ENCODE measurements around the gene CST3.
A peak's percentile ranks its signal among the peaks of the same experiment; 100 is the strongest.
"Not testable (repeated sequence)": the region's sequence is repeated elsewhere in the genome, so short reads cannot be mapped to it uniquely, and the experiment has no call there.

Gene CST3

DNA sequence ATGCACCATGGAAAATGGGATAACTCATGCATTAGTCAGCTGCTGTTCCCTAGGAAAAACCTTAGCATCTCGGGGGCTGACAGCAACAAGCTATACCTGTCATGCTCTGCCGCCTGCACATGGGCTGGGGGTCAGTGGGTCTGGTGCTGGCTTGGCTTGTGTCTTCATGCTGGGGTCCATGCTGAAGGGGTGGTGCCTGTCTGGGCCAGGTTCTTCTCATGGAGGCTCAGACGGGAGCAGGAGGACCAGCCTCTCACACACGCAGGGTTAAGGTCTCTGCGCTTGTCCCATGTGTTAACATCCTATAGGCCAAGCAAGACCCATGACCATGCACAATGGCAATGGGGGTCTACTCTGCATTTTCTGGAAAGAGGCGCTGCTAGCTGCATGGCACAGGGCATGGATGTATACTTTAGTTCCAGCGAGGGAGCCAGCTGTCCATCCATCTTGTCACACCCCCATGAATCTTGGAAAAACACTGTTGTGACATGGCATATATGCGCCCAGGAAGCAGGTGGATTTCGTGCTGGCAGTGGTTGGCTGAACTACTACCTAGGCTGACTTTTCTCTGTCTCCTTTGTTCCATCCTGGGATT lies 24.6 kb upstream of the CST3 start:
- no peak for DNase-seq (ENCODE audit: low spot score)

- DNase-seq (ENCODE audit: low spot score): no peak
Observed at GRCh38 chr20:23661002-23661429, 23.3 kb upstream of the CST3 start.

DNA sequence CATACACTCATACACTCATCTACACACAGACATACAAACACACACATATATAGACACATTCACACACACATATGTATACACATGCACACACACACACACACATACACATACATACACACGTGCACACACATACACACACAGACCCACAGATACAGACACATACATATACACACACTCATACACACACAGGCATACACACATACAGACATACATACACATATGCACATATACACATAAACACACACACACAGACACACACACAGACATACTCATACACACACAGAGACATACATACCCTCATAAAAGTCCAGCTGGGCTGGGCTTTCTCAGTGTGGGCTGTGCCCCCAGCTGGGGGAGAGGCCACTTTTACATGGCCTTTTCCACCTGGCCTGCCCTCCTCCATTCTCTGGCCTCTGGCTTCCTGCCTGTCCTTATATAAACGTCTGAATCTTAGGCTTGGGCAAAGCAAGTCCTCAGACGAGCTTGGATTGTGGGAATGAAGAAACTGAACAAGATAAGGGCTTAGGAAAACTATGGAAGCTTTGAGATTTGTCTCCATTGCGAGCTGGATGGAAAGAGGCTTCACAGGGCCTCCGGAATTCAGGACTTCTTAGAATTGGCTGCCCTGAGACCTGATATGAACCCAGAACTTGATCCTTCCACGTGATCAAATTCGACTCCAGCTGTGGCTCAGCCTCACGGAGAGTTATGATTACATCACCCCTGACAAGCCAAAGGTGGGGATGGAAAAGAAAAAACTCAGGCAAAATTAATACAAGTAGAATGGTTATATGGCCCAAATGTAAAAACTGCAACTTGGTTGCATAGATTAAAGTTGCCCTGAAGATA lies 22.5 kb upstream of the CST3 start:
- DNase-seq (ENCODE audit: low spot score): no peak

DNA sequence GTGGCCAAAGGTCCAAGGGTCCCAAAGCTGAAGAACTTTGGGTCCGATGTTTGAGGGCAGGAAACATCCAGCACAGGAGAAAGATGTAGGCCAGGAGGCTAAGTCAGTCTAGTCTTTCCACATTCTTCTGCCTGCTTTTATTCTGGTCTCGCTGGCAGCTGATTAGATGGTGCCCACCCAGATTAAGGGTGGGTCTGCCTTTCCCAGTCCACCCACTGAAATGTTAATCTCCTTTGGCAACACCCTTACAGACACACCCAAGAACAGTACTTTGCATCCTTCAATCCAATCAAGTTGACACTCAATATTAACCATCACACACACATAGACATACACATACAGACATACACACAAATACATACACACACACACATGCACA lies 21.8 kb upstream of the CST3 start:
- DNase-seq (ENCODE audit: low spot score): not testable (repeated sequence)

DNA sequence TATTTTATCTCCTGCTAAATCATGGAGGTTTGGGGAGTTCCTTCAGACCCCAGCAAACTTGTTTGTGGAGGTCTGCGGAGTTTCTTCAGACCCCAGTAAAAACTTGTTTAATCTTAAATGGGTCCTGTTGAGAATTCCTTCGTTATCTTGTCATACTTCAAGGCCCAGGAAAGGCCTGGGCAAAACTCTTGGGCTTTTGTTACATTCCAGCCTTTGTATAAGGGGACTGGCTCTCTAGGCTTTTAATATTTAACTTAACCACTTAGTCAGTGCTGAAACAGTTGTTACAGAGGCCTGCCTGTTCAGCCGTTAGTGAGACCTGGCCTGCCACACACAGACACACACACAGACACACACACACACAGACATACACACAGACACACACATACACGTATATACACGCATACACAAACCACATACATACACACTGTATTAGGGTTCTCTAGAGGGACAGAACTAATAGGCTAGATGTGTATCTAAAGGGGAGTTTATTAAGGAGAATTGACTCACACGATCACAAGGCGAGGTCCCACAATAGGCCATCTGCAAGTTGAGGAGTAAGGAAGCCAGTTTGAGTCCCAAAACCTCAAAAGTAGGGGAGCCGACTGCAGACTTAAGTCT lies 21.3 kb upstream of the CST3 start:
- DNase-seq (ENCODE audit: low spot score): no peak

DNA sequence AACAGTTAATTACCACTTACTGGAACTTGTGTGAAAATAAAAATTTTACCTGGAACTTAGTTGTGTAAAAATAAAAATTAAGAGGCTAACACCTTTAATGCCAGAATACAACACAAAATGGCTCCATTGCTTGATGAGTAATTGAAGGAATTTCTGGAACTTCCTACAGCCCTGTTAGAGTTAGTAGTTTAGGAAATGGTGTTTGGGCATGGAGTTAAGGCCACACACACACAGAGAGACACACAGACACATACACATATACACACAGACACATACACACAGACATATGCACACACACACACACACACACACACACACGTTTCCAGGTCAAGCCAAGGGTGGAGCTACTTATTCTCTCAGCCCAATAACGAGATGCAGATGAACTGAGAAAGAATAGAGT lies 20.6 kb upstream of the CST3 start:
- DNase-seq (ENCODE audit: low spot score): peak; percentile 17

DNA sequence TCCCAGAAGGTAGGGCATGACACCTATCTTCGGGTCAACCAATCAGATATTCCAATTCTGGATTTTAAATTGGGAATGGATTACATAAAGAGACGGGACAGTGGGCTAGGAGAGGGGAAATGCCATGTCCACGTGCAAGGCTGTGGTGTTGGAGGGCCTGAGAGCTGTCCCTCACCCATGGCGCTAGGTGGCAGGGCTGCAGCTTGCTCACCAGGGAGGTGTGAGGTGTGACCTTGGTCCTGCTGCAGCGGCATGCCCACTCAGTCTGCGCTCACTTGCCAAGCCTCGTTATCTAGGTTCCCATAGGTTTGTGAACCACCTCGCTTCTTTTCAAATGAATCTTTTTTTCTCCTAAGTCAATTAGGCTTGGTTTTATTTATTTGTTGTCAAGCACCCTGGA lies 19.4 kb upstream of the CST3 start:
- no peak for DNase-seq (ENCODE audit: low spot score)

DNA sequence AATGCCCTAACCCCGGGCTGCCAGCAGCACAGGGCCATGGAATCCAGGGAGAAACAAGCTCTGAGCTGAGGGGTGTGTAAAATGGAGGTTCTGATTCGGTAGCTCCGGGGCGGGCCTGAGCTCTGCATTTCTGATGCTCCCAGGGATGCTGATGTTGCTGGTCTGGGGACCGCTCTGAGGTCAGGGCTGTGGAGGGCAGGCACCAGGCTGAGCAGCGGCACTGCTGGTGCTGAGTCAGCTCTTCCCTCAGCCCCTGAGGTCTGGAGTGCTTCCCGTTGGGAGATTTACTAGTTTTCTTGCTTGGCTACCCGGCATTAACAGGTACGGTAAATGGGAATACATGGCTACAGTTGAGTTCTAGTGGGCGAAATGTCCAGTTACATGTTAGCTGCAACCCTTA lies 18.6 kb upstream of the CST3 start:
- no peak for DNase-seq (ENCODE audit: low spot score)

DNA sequence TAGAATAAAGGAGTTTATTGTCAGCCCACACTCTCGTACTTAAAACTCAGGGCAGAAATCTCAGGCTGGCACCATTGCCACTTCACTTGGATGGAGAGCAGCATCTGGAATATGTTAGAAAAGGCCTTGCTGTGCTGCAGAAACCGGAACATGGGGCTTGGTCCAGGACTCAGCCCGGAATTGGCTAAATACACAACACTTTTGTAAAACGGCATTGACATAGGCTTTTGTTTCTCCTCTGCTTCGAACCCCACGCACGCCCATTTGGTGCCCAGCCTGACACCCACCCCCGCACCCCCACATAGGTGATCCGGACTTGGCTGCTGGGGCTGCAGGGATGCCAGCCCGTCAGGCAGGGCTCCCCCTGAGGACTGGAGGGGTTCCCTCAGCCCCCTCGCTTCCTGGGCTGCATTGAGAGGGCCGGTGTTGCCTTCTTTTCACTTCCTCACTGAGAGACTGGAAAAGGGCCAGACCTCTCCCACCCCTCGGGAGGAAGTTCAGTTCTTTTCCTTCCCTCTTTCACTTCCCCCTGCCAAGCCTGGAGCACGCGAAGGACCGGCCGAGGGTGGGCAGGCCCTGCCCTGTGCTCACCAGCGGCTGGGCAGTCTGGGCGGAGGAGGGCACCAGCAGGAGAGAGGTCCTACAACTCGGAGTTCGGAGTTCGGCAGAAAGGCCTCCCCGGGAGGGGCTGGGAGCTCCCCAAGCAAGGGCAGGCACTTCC lies 17.9 kb upstream of the CST3 start:
- DNase-seq (ENCODE audit: low spot score): no peak

DNA sequence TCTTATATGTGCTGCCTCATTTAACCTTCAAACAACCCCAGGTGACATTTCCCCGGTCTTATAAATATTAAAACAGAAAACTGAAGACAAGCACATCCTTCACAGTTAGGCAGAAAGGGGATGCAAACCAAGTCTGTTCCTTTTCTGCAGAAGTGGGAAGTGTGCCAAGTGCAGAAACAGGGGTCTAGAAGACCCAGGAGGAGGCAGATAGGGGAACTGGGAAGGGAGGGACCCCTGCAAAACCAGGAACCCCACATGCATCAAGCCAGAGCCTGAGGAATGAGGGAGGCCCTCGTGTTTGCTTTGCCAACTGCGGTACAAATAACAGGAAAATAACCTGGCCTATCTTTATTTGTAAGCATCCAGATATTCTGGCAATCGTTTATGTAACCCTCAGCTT lies 17.0 kb upstream of the CST3 start:
- no peak for DNase-seq (ENCODE audit: low spot score)

- no peak for DNase-seq (ENCODE audit: low spot score)
Observed at GRCh38 chr20:23654000-23654399, 16.2 kb upstream of the CST3 start.

- no peak for DNase-seq (ENCODE audit: low spot score)
Observed at GRCh38 chr20:23653400-23653938, 15.7 kb upstream of the CST3 start.

GRCh38 chr20:23652926-23653325 lies 15.2 kb upstream of the CST3 start:
- no peak for DNase-seq (ENCODE audit: low spot score)

DNA sequence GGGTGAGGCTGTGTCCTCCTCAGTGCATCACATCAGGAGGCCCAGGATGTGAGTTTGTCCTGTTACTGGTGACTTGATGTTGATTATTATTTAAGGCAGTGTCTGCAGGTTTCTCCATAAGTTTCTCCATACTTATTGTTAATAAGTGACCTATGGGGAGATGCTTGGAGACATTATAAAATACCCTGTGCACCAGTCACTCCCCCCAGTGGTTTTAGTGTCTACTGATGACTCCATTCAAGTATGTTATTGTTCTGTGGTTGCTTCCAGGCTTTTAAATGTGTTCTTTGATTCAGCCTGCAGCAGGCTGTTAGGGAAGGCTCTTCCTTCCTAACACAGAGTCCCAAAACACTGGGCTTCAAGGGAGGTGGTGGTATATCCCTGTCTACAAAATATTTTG lies 14.6 kb upstream of the CST3 start:
- DNase-seq (ENCODE audit: low spot score): no peak

- DNase-seq (ENCODE audit: low spot score): no peak
Observed at GRCh38 chr20:23651117-23651516, 13.4 kb upstream of the CST3 start.

DNA sequence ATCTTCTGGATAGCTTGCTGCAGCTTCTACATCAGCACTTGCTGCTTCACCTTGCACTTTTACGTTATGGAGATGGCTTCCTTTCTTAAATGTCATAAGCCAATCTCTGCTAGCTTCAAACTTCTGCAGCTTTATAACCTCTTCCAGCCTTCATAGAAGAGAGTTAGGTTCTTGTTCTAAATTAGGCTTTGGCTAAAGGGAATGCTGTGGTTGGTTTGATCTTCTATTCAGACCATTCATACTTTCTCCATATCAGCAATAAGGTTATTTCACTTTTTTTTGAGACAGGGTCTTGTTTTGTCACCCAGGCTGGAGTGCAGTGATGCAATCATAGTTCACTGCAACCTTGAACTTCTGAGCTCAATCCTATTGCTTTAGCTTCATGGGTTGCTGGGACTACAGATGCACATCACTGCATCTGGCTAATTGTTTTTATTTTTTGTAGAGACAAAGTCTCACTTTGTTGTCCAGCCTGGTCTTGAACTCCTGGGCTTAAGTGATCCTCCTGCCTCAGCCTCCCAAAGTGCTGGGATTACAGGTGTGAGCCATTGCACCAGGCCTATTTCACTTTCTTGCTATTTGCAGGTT lies 12.2 kb upstream of the CST3 start:
- no peak for DNase-seq (ENCODE audit: low spot score)

DNA sequence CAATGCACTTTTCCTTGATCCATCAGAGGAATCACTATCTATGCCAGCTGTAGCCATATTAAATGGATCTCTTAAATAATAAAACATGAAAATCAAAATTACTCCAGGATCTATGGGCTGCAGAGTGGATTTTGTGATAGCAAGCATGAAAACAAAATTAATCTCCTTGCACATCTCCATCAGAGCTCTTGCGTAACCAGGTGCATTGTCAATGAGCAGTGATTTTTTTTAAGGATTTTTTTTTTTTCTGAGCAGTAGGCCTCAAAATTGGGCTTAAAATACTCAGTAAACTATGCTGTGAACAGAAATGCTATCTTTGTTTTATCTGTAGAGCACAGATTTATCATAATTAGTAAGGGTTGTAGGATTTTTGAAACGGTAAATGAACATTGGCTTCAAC lies 11.5 kb upstream of the CST3 start:
- DNase-seq (ENCODE audit: low spot score): no peak

GRCh38 chr20:23647346-23647745 lies 9.6 kb upstream of the CST3 start:
- no peak for DNase-seq (ENCODE audit: low spot score)

GRCh38 chr20:23646106-23646873 lies 8.5 kb upstream of the CST3 start:
- no peak for DNase-seq (ENCODE audit: low spot score)

DNA sequence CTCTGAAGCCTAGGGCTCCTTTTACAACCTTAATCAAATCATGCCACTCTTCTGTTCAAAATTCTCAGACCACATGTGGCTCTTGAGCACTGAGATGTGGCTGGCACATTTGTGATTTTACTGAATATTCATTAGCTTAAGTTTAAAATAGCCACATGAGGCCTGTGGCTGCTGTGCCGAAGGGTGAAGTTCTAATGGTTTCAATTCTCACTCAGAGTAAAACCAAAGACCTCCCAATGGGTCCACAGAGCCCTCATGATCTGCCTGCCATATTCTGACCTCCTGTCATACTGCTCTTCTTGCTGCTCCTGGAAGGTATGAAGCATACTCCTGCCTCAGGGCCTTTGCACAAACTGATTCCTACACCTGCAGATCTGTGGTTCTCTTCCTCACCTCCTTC lies 7.8 kb upstream of the CST3 start:
- DNase-seq (ENCODE audit: low spot score): no peak

DNA sequence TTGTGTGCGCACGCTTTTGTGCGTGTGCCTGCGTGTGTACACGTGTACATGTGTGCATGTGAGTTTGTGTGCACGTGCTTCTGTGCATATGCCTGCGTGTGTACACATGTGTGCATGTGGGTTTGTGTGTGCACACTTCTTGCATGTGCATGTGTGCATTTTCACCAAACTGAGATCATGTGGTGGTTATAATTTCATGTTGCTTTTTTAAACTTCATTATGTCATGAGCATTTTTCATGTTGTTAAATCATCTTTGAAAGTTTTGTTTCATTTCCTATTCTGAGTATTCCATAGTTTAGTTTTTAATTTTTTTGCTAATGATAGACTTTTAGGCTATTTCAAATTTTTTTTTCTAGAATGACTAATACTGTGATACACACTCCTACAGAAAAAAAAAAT lies 6.4 kb upstream of the CST3 start:
- no peak for DNase-seq (ENCODE audit: low spot score)

Measured in kidney capillary endothelial cell (primary cell).